Sigmoid colon (tissue), 7 donors: ENCODE data around the gene EPAS1. TPM values are rescaled to one million over a fixed set of nuclear protein-coding genes. Genes with fewer than 3 reads are reported as not detected.

Source experiments
- DNase-seq: peaks from one replicate; pipeline ENCODE4 v3.0.0-alpha.2; 2019
- H3K27ac ChIP-seq, 4 donors: fragments of 200-600 bp; sonication (generic); one replicate each; pipeline ENCODE4 v1.5.1; 2016 to 2019; ENCODE audit warnings: mild to moderate bottlenecking in 1 of 4
- H3K27me3 ChIP-seq, 3 donors: fragments of 200-600 bp; sonication (generic); one replicate each; pipeline ENCODE4 v1.5.1; 2019; ENCODE audit warnings: mild to moderate bottlenecking in 1 of 3
- H3K36me3 ChIP-seq, 4 donors: fragments of 200-600 bp; sonication (generic); one replicate each; pipeline ENCODE4 v1.5.1; 2016 to 2019
- H3K4me1 ChIP-seq, 4 donors: fragments of 200-600 bp; sonication (generic); one replicate each; pipeline ENCODE4 v1.5.1; 2017 to 2019
- H3K4me3 ChIP-seq, 4 donors: fragments of 200-600 bp; sonication (generic); one replicate each; pipeline ENCODE4 v1.5.1; 2017 to 2019; ENCODE audit warnings: mild to moderate bottlenecking in 2 of 4, moderate library complexity in 1 of 4
- H3K9me3 ChIP-seq, 4 donors: fragments of 200-600 bp in 3 of 4; sonication (generic) in 3 of 4; one replicate each; pipeline versions ENCODE4 v1.5.1 to v1.6.1; 2013 to 2019
- CTCF ChIP-seq, 4 experiments: fragments of 450-650 bp in 3 of 4; fragments of 200-600 bp in 1 of 4; IDR thresholded peaks; one replicate each; pipeline ENCODE4 v1.5.1; 2016 to 2019; ENCODE audit warnings: antibody characterized with exemption in 4 of 4, mild to moderate bottlenecking in 3 of 4, moderate library complexity in 2 of 4
- EP300 ChIP-seq, 4 donors: sonication (generic); formaldehyde crosslinking; IDR thresholded peaks; one replicate each; pipeline ENCODE4 v1.6.1; 2017; ENCODE audit warnings: antibody characterized with exemption in 4 of 4
- POLR2A ChIP-seq, 2 donors: fragments of 450-650 bp; IDR thresholded peaks; one replicate each; pipeline ENCODE4 v1.6.1; 2016; ENCODE audit warnings: antibody characterized with exemption in 2 of 2, mild to moderate bottlenecking in 2 of 2, moderate library complexity in 2 of 2
- POLR2AphosphoS5 ChIP-seq, 4 donors: sonication (generic); formaldehyde crosslinking; IDR thresholded peaks; one replicate each; pipeline ENCODE4 v1.6.1; 2017; ENCODE audit warnings: antibody characterized with exemption in 4 of 4
- WGBS, 2 donors: extraction: QIAGEN DNeasy Blood & Tissue Kit; methylation state at CpG; one replicate each; pipeline ENCODE4 v1.1.7; 2013; 5-methylcytosine and 5-hydroxymethylcytosine counted together
- intact Hi-C: fragments of 100-400 bp; cut with DNase I; formaldehyde crosslinking; loops from one replicate; pipeline ENCODE4 v1.15.1; 2023
- polyA plus RNA-seq, 3 donors: library from polyadenylated mRNA; stranded (reverse); fragments of 200-250 nt; gene quantifications; one replicate each; pipeline ENCODE4 v1.2.3, GENCODE V29; 2013
- total RNA-seq, 4 donors: library from RNA; depleted of rRNA; stranded (reverse); fragments of >200 nt; gene quantifications; one replicate each; pipeline ENCODE4 v1.1.0, GENCODE V29; 2016
- donor health status: healthy with polysubstance abuse.
- donor health status: Bipolar disorder and iron deficiency.
- donor health status: healthy.

EPAS1 gene
- total and polyA plus RNA-seq, 7 donors: 56.8 to 97.8 (median 62.2) TPM

GRCh38 chr2:46390036-46390435 is 92.8 kb downstream of the EPAS1 start:
- H3K36me3 ChIP-seq: no peaks in the 10 kb centered on the region
- H3K27me3 ChIP-seq: no peaks in the 10 kb centered on the region
- H3K4me3 ChIP-seq: no peak overlapping the region
- no peak overlapping the region for H3K27ac ChIP-seq
- 93 to 96% methylated on average over 3 of the region's 3 CpGs for WGBS, 2 donors
- no peaks in the 10 kb centered on the region for H3K4me1 ChIP-seq
- no peaks in the 10 kb centered on the region for H3K9me3 ChIP-seq
- intact Hi-C loops: no loop called here
- TF ChIP-seq POLR2AphosphoS5 (IDR thresholded peaks at IDR 0.05) (no peak), POLR2A (IDR thresholded peaks at IDR 0.05) (no peak), EP300 (IDR thresholded peaks at IDR 0.05) (no peak), CTCF (IDR thresholded peaks at IDR 0.05) (no peak)
- DNase-seq: no peak

- intact Hi-C loops: no loop called here
- WGBS, 2 donors: 95 to 97% methylated on average over 7 of the region's 7 CpGs
These were observed 93.7 kb downstream of the EPAS1 start for GRCh38 chr2:46390901-46391395.

GRCh38 chr2:46392561-46393346 is 95.5 kb downstream of the EPAS1 start:
- no peak for TF ChIP-seq CTCF (IDR thresholded peaks at IDR 0.05)
- TF ChIP-seq POLR2AphosphoS5 (IDR thresholded peaks at IDR 0.05): no peak
- TF ChIP-seq EP300 (IDR thresholded peaks at IDR 0.05): no peak
- no peak for TF ChIP-seq POLR2A (IDR thresholded peaks at IDR 0.05)
- no peaks in the 10 kb centered on the region for H3K27me3 ChIP-seq
- no peaks in the 10 kb centered on the region for H3K4me1 ChIP-seq
- no peaks in the 10 kb centered on the region for H3K9me3 ChIP-seq
- WGBS, 2 donors: 87 to 92% methylated on average over 12 of the region's 12 CpGs
- H3K4me3 ChIP-seq: no peak overlapping the region
- no peak for DNase-seq
- intact Hi-C loops: no loop called here
- no peak overlapping the region for H3K27ac ChIP-seq
- H3K36me3 ChIP-seq: no peaks in the 10 kb centered on the region

More at GRCh38 chr2:46390901-46391395, 93.7 kb downstream of the EPAS1 start:
- Histone ChIP-seq H3K27me3 (no peaks in the 10 kb centered on the region), H3K27ac (no peak overlapping the region), H3K4me3 (no peak overlapping the region), H3K36me3 (no peaks in the 10 kb centered on the region), H3K9me3 (no peaks in the 10 kb centered on the region), H3K4me1 (no peaks in the 10 kb centered on the region)
- no peak for DNase-seq
- TF ChIP-seq POLR2A (IDR thresholded peaks at IDR 0.05) (no peak), CTCF (IDR thresholded peaks at IDR 0.05) (no peak), POLR2AphosphoS5 (IDR thresholded peaks at IDR 0.05) (no peak), EP300 (IDR thresholded peaks at IDR 0.05) (no peak)

- 91 to 92% methylated on average over 12 of the region's 12 CpGs for WGBS, 2 donors
- TF ChIP-seq POLR2A (IDR thresholded peaks at IDR 0.05) (no peak), EP300 (IDR thresholded peaks at IDR 0.05) (no peak), POLR2AphosphoS5 (IDR thresholded peaks at IDR 0.05) (no peak), CTCF (IDR thresholded peaks at IDR 0.05) (no peak)
- Histone ChIP-seq H3K4me3 (no peak overlapping the region), H3K36me3 (no peaks in the 10 kb centered on the region), H3K4me1 (no peaks in the 10 kb centered on the region), H3K27ac (no peak overlapping the region), H3K9me3 (no peaks in the 10 kb centered on the region), H3K27me3 (no peaks in the 10 kb centered on the region)
- no peak for DNase-seq
- intact Hi-C loops: no loop called here
These were observed 96.2 kb downstream of the EPAS1 start for GRCh38 chr2:46393347-46393820.
